ENCODE results near the gene TNXB.
A peak's percentile ranks its signal among the peaks of the same experiment; 100 is the strongest.
"Not testable (repeated sequence)": the region's sequence is repeated elsewhere in the genome, so short reads cannot be mapped to it uniquely, and the experiment has no call there.

TNXB gene

DNA sequence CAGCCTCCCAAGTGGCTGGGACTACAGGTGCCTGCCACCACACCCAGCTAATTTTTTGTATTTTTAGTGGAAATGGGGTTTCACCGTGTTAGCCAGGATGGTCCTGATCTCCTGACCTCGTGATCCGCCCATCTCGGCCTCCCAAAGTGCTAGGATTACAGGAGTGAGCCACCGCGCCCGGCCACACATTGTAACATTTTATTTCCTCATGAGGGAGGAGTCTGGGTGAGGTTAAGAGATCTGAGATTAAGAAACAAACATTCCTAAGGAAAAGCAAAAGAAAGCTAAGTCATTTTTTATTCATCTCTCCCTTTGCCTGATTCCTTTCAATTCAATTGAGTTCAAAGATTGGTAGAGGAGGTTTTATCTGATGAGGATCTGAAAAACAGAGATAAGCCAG, 35.1 kb upstream of the TNXB start:
- not testable (repeated sequence) for DNase-seq (ENCODE audit: low read depth)

DNA sequence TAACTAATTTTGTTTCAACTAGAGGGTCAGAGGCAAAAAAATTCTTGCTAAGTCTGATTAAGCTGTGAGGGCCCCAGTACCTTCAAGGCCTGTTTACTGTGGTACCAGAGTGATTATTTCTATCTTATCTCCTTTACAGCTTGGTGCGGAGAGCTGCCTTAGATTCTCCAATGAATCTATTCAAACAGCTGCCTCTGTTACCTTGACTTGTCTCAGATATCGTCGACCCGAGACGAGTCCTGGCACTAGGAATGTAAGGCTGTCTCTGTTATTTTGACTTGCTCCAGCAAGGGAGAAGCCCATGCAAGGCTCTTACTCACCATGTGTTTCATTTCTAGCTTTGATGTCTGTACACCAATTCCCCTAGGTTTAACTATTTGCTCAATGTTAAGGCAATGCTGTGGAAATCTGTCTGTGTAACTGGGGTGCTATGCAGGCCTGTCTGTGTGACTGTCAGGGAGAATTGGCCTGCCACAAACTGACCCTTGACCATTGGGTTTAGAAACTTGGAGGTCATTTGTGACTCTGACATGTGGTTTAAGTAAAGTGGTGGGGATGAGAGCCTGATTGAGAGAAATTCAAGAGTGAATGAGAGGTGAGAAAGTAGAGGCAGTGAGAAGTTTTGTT, 31.4 kb upstream of the TNXB start:
- DNase-seq (ENCODE audit: low read depth) = no peak

DNA sequence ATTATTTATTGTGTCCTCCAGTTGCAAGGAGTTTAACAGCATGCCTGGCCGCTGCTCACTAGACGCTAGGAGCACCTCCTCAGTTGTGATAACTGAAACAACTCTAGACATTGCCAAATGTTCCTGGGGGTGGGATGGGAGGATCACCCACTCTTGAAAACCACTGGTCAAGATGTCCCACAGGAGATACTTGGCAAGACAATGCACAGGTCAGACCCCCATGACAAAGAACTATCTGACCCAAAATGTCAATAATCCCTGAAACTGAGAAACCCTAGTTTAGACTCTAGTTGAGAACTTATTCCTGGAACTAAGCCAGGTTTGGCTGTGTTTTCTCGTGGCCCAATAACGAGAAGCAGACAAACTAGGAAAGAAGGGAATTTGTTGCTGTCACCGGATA, 30.5 kb upstream of the TNXB start:
- DNase-seq (ENCODE audit: low read depth) = no peak

DNA sequence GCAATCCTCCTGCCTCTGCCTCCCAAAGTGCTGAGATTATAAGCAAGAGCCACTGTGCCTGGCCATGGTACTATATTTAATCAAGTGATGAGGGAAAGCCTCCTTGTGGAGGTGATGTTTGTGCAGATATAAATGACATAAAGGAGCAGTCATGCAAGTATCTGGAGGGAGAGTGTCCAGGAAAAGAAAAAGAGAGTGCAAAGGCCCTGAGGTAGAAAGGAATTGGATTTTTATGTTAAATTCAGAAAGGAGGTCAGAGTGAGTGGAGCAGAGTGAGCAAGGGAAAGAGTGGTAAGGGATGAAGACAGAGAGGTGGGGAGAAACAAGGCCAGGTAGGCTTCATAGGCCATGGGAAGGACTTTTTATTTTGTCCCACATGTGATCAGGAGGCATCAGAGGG, 28.3 kb upstream of the TNXB start:
- DNase-seq (ENCODE audit: low read depth) = no peak

DNA sequence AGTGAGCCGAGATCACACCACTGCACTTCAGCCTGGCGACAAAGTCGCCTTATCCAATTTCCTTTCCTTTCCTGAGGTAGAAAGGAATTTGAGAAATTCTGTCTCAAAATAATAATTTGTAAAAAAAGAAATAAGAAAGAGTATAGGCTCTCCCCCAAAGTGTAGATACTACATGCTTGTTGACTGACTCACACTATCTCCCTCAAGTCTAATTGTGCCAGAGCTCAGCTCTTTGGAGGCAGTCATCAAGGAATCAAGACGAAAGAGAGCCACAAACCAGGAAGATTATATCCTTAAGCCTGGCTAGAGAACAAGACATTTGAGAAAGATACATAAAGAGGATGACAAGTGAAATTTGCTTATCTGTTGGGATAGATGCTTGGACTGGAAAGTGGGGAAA, 24.6 kb upstream of the TNXB start:
- no peak for DNase-seq (ENCODE audit: low read depth)

DNA sequence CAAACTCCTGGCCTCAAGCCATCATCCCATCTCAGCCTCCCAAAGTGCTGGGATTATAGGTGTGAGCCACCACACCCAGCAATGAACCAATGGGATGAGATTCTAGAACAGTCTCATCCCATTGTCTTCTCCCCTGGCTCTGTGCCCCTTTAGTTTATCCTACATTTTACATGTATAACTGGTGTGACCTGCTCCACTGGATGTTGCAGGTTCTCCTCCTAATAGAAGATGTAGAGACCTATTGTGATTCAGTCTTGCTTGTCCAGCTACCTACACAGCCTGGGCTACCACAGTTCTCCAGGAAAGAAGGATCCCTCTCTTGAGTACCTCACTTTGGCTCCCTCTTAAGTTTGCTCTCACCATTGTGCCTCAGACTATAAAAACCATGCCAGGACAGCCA, 23.0 kb upstream of the TNXB start:
- DNase-seq (ENCODE audit: low read depth) = no peak

DNA sequence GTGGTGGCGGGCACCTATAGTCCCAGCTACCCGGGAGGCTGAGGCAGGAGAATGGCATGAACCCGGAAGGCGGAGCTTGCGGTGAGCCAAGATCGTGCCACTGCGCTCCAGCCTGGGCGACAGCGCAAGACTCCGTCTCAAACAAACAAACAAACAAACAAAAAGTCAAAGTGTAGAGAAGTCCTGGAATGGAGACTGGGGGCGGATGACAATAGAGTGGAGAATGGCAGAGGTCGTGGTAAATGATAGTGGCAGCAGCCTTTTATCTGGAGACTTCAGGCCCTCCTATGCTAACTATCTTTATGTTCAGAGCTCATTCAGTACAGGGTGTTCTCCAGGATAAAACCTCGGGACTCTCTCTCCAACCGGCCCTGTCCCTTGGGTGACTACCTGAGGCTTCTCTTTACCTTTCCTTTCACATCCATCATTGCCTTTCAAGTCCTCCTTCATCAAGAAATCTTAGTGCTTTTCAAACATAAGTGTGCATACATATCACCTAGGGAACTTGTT, 22.4 kb upstream of the TNXB start:
- no peak for DNase-seq (ENCODE audit: low read depth)

DNA sequence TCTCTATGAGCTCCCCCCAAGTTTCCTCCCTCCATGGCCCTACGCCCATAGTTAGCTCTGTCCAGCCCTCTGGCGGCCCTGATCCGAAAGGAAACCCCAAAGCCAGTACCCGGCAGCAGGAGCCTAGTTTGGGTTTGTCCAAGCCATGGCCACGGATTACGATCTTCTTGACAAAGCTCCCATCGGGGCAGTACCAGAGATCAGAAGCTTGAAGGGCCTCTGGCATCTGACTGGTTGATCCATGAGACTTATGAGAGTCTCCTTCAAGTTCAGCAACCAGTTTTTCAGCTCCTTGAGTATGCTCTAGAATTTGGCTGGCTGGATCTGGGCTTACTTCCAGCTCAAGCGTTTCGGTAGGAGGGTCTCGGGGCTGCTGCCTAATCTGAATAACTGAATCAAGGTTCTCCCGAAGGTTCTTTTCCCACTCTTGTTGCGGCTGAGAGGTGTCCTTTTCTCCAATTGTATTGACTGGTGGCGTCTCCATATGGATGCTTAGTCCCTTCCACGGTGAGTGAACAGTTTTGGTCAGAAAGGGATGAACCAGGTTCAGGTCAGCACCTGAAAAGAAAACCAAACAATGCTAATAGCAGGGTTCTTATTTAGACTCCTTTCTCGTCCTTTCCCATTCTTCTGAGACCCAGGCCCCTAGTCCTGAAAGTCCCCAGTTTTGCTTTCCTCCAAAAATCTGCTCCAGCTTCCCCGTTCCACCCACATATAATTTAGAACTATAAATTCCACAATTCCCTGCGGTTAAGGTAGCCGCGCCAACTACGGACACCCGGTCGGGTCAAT, 20.4 kb upstream of the TNXB start:
- no peak for DNase-seq (ENCODE audit: low read depth)

DNA sequence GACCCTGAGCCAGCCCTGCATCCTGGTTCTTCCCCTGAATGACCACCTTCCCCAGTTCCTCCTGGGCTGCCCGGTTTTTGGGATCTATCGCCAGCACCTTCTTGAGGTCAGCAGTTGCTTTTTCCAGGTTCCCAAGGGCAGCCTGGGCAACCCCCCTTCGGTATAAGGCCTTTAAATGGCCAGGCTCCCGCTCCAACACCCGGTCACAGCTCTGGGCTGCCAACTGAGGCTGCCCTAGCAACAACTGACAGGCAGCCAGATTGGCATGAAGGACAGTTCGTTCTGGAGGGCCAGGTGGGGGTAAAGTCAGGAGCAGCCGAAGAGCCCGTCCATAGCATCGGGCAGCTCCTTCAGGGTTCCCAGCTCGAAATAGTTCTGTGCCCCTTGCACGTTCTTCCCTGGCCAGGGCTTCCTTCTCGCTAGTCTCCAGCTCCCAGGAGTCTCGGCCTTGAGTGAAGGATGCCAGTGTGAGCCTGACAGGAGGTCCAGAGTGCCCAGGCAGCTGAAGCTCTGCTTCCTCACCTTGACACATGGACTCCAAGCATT, 19.7 kb upstream of the TNXB start:
- no peak for DNase-seq (ENCODE audit: low read depth)

DNA sequence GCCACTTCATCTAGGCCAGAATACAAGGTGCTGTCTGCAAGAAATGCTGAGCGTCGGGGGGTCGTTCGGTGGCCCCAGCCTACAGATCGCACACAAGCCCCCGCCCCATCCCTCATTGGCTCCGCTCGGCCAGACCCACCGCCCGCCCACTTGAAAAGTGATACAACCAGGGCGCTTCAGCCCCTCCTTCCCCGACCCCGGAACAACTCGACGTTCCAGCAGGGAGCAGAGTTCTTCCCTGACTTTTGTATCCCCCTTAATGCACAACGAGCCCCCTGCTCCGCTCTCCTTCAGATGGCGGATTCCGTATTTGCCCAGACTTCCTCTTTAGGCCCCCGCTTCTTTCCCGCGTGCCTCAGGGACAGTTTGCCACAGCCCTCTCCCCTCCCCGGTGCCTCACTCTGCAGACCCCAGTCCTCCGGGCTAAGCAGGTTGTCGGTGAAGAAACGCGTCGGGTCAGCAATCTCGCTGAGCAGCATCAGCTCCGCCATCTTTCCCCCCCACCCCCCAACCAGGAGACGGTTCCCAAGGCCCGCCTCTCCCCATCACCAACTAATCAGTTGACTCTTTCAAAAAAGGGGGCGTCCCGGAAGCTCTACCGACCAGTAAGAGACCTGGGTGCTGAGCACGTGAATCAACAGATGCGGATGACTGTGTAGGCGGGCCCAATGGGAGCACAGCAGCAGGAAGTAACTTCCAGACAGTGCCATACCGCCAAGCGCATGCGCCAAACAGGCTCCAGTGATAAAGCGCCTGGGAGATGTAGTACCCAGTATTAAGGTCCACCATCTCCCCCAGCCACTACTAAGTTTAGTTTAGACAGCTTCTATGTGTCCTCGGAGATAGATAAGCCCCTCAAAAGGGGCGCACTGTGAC, 18.8 kb upstream of the TNXB start, which contains the start of gene ATF6B:
TSS of gene ATF6B (minus strand) at position 530 of the 876 bp plus-strand sequence. CDS start at position 491, 39 bp downstream.
- peak; percentile 95 for DNase-seq (ENCODE audit: low read depth)

DNA sequence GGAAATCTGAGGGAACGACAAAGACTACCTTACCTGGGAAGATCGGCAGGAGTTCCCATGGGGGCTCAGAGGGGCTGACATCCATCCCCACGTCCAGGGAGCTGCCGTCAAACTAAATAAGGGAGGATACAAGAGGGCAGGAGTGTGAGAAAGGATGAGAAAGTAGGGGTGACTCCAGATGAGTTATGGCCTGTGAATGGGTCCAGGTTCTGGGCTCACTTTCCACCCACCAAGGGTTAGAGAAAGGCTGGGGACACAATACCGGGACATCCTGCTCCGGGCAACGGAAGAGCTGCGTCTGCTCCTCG, 18.2 kb upstream of the TNXB start:
- DNase-seq (ENCODE audit: low read depth) = no peak

DNA sequence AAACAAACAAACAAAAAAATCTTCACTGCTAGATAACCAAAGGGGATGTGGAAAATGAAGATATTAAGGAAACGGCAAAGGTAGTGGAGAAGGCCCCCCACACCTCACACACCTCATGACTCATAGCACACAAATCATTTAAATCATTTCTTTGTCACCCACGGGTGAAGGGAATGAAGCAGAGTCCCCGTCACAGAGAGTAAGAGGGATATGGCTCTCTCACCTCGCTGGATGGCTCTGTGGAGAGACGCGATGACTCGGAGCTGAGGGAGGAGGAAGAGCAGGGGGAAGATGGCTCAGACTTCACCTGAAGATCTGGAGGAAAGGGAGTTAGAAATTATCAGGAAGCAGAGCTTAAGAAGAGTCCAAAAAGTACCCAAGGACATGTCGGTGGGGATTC, 17.7 kb upstream of the TNXB start:
- no peak for DNase-seq (ENCODE audit: low read depth)

DNA sequence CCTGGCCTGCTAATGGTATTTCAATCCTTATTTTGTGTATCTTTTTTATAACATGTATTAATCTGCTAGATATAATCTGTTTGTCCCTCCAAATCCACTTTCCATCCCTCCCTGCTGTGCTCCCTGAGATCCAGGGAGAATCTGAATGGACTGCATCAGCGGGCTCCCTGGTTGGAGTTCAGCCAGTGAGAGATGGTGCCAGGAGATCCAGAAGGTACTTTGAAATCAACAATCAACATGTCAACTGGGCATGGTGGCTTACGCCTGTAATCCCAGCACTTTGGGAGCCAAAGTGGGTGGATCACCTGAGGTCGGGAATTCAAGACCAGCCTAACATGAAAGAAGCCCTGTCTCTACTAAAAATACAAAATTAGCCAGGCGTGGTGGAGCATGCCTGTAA, 14.5 kb upstream of the TNXB start:
- DNase-seq (ENCODE audit: low read depth) = no peak

DNA sequence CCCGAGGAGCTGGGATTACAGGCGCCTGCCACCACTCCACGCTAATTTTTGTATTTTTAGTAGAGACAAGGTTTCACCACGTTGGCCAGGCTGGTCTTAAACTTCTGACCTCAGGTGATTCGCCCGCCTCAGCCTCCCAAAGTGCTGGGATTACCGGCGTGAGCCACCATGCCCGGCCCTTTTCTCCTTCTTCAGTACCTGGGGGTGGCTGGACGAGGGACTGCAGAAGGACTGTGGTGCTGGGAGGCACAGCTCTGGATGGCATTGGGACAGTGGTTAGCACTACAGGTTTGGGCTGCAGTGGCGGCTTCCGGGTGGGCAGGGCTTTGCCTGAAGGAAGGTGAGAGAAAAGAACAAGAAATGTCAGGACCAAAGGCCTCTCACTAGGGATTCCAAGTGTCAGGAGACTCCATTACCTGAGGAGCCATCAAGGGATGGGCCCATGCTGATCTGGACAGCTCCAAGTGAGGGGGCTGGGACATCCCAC, 11.5 kb upstream of the TNXB start:
- no peak for DNase-seq (ENCODE audit: low read depth)

DNA sequence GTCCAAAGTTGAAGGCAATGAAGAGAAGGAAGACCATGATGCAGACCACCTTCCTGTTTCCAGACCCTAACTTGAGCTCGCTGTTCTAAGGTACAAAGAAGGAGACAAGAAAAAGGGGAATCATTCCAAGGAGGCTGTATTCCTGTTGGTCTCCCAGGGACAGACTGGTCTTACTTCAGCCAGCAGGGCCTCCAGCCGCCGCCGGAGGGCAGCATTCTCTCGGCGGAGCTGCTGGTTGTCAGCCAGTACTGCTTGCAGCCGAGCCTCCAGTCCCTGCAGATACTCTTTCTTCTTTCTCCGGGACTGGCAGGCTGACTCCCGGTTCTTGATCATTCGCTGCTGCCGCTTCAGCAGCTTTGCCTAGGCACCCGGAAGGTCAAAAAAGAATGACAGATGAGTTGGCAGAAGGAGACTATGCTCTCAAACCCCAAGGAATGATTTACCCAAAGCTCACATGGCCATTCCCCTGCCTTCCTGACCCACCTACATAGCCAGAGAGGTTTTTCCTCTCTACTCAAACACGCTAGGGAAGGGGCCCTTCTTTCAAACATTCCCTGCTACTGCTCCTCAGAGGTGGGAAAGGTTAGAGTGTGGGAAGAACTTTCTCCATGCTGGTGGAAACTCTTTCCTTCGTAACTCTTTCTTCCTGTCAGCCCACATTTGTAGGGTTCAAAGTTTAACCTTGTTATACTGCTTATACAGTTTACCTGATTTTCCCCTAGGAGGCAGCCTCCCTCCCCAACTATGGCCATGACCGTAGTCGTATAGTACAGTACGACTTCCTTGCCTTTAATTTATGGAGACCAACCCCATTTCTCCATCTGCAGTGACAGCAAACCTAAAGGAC, 9.9 kb upstream of the TNXB start:
- DNase-seq (ENCODE audit: low read depth) = peak; percentile 40

DNA sequence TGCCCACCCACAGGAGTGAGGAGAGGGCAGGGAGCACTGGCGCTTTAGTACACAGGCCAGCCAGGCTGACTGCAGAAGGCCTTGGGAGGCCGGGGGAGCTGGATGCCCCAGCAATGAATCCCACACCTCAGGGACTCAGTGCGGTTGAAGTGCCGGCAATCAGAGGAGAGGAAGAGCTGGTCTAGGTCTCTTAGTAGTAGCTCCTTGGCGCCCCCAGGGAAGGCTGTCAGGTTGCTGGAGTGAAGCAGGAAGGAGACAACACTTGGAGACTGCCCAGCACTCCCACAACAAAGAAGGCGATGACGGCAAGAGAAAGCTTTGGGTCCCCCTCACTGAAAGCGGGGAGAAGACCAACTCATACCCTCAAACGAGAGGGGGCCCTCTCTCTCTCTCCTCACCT, 8.3 kb upstream of the TNXB start:
- no peak for DNase-seq (ENCODE audit: low read depth)

DNA sequence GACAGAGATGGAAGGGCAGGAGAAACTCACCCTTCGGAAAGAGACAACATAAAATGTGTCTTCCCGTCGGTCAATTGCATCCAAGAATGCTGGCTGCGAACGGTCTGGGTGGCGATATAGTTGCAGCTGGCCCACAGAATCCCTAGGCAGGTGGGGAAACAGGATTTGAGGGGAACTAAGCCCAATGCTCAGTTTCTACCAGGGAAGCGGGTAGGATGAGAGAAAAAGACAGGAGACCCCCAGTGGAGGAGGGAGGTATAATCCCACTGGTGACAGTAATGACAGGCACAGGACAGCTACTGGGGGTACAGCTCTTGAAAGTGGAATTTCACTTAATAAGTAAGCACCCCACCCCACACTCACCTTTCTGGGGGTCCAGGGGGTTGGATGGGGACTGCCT, 7.5 kb upstream of the TNXB start:
- DNase-seq (ENCODE audit: low read depth) = no peak

DNA sequence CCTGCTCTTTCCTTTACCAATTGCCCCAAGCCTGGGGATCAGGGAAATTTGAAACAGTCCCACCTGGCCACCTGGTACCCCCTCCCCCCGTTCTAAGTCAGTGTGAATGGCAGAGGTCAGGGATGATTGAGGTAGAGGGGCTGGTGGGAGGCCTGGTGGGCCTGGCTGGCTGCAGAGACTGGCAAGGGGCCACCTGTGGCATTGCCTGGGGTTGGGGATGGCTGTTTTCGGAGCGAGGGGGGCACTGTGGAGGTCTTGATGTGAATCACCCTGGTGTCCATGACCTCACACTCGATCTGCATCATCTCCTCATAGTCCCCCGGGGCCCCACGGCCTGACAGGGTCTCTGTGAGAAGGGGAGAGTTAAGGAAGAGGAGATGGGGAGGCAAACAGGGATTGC, 6.5 kb upstream of the TNXB start:
- no peak for DNase-seq (ENCODE audit: low read depth)

DNA sequence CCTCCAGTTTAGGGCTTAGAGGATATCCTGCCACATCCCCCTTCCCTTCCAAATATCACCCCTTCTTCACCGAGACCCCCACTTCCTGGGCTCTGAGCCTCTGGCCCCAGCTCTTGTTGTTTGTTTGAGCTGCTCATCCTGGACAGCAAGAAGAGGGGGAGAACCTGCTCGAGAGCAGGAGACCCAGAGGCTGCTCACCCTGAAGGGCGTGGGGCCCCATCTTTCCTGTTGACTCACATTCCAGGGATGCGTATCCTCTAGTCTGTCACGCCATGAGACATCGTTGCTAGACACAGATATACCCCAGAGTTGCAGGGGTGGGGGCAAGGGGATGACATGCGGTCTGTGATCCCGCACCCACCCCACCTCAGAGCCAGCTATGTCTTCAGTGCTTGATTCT, 5.7 kb upstream of the TNXB start:
- no peak for DNase-seq (ENCODE audit: low read depth)

DNA sequence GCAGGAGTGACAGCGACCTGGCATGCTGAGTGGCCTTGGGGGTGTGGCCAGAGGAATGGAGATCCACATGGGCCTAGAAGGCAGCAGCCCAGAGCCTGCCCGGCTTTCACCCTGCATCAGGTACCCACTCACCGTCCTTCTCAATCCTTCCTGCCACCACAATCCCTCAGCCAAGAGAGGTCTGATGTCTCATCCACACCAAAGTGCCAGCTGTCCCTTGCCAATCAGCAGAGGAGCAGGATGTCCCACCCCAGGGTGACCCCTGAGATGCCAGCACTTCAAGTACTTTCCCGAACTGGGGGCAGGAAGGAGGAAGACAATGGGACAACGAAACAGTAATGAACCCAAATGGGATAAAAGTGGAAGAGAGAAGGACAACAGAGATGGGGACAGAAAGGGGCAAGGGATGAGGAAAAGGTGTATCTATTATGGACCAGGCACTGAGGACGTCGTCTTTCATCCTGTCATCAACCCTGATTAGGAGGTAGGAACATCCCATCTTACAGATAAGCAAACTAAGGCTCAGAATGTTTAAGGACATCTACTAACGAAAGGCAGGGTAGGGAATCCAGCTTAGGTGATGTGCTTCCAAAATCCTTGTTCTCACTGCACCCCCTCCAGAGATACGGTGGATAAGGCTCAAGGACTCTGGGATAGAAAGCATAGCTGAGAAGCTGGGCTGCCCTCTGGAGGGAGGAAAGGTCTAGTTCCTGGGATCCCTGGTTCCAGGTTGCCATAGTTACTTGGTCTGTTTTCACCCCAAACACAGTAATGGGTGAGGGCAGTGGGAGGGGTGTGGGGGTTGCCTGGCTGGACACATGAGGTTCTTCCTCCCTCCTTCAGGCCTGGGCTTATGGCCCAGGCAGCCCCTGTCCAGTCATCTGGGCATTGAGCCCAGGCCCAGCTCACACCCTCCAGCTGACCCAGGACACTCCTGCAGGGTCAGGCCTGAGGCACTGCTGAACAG, 4.5 kb upstream of the TNXB start:
- no peak for DNase-seq (ENCODE audit: low read depth)
